Heart right ventricle (tissue), 16 donors: ENCODE results near the gene SLC17A1. TPM values are rescaled to one million over a fixed set of nuclear protein-coding genes. Genes with fewer than 3 reads are reported as not detected.

Experiments used
- ATAC-seq, 8 donors: fragments of 200-7000 bp; cut with Tn5 transposase; one replicate each; pipeline ENCODE4 v1.9.1; 2020; ENCODE audit warnings: mild to moderate bottlenecking in 8 of 8, moderate library complexity in 8 of 8, moderate number of reproducible peaks in 1 of 8
- DNase-seq, 2 donors: peaks; one replicate each; pipeline ENCODE4 v3.0.0-alpha.2; 2020
- H3K27ac ChIP-seq, 10 donors: fragments of 200-600 bp; sonication (generic) in 2 of 10; one replicate each; pipeline versions ENCODE4 v1.5.0 to v1.8.0; 2020 to 2022; ENCODE audit warnings: mild to moderate bottlenecking in 3 of 10
- H3K27me3 ChIP-seq, 7 donors: fragments of 200-600 bp; one replicate each; pipeline ENCODE4 v1.8.0; 2021 to 2022; ENCODE audit warnings: mild to moderate bottlenecking in 2 of 7
- H3K36me3 ChIP-seq, 9 donors: fragments of 200-600 bp; sonication (generic) in 1 of 9; one replicate each; pipeline versions ENCODE4 v1.5.0 to v1.8.0; 2020 to 2022; ENCODE audit warnings: mild to moderate bottlenecking in 2 of 9
- H3K4me1 ChIP-seq, 9 donors: fragments of 200-600 bp; sonication (generic) in 1 of 9; one replicate each; pipeline versions ENCODE4 v1.5.0 to v1.8.0; 2020 to 2022; ENCODE audit warnings: mild to moderate bottlenecking in 4 of 9
- H3K4me3 ChIP-seq, 10 donors: fragments of 200-600 bp; sonication (generic) in 2 of 10; one replicate each; pipeline versions ENCODE4 v1.5.0 to v1.8.0; 2020 to 2022; ENCODE audit warnings: mild to moderate bottlenecking in 7 of 10, moderate library complexity in 2 of 10
- H3K9me3 ChIP-seq, 11 donors: fragments of 200-600 bp in 10 of 11; sonication (generic) in 2 of 11; one replicate each; pipeline versions ENCODE4 v1.5.0 to v1.8.0; 2013 to 2022; ENCODE audit warnings: mild to moderate bottlenecking in 2 of 11, control low read depth in 1 of 11, moderate library complexity in 1 of 11
- CTCF ChIP-seq, 9 donors: fragments of 200-600 bp; sonication (generic) in 2 of 9; IDR thresholded peaks; one replicate each; pipeline versions ENCODE4 v1.5.0 to v1.8.0; 2021 to 2022; ENCODE audit warnings: antibody characterized with exemption in 9 of 9, mild to moderate bottlenecking in 5 of 9, moderate library complexity in 1 of 9
- WGBS, 2 donors: extraction: QIAGEN DNeasy Blood & Tissue Kit; methylation state at CpG; one replicate each; pipeline ENCODE4 v1.1.7; 2013; ENCODE audit warnings: inconsistent platforms in 1 of 2; 5-methylcytosine and 5-hydroxymethylcytosine counted together
- intact Hi-C, 10 donors: fragments of 100-400 bp; cut with DNase I; formaldehyde crosslinking; loops; one replicate each; pipeline versions ENCODE4 v1.11.1 to v1.14.2; 2022
- polyA plus RNA-seq, 2 donors: library from polyadenylated mRNA; stranded (reverse); fragments of 200-250 nt; gene quantifications; one replicate each; pipeline ENCODE4 v1.2.3, GENCODE V29; 2013
- total RNA-seq, 10 donors: library from RNA; stranded (reverse); fragmentation: NEBNext Ultra II Directional in 3 of 10; extraction: Animal tissue kit (Norgen Biotek cat#: 25700) in 3 of 10; gene quantifications; one replicate each; pipeline versions ENCODE4 v1.2.1 to v1.2.4, GENCODE V29; 2021 to 2023
- donor health status: Arrhythmogenic right ventricular cardiomyopathy.
- donor health status: ischemic (EF 13 %, LVEDD 7.1; RV severe dilation, severe dysfunction).
- donor health status: healthy with polysubstance abuse.
- donor health status: DM: no; HTN: yes; CAD: no.
- donor health status: DM: no; HTN: no; CAD: no.
- donor health status: ischemic (EF 25% LVEDD 6.9; RV normal size, moderate dysfunction).
- donor health status: ischemic (EF 25% LVEDD 5.7; RV mildly dilated, moderate dysfunction).
- donor health status: healthy.
- donor health status: DM: yes; HTN: yes; CAD: no.
- donor health status: Ischemic cardiomyopathy.
- donor health status: ischemic (EF 35%, LVEDD 5.7; RV mildly dilated, moderate dysfunction).
- donor health status: nonischemic (EF 11% LVEDD 7.7; RV severe dilation, severe dysfunction).
- donor health status: DM: yes; HTN: yes; CAD: no.
- donor health status: PGD.
- donor health status: ischemic (EF 29% LVEDD 5.4; RV normal size, mild dysfunction).
- donor health status: nonischemic (EF 23%, LVEDD 6.1; RV moderate dilation, normal function).

SLC17A1 gene
- total and polyA plus RNA-seq, 12 donors: not detected

GRCh38 chr6:25862199-25862598 lies 30.3 kb upstream of the SLC17A1 start:
- DNase-seq (no peak), ATAC-seq (no peak)
- no peak for TF ChIP-seq CTCF (IDR thresholded peaks at IDR 0.05)
- Histone ChIP-seq H3K27ac (no peak overlapping the region), H3K4me1 (no peaks in the 10 kb centered on the region), H3K27me3 (peaks cover 0 to 18% (median 5%) of the 10 kb centered on the region in 7 donors), H3K36me3 (no peaks in the 10 kb centered on the region), H3K4me3 (no peak overlapping the region), H3K9me3 (no peaks in the 10 kb centered on the region)
- intact Hi-C loops: no loop called here
- WGBS, 2 donors: 85 to 86% methylated on average over 4 of the region's 4 CpGs

GRCh38 chr6:25852756-25853155 lies 20.9 kb upstream of the SLC17A1 start:
- ATAC-seq (no peak), DNase-seq (no peak)
- intact Hi-C loops: no loop called here
- H3K36me3 ChIP-seq: no peaks in the 10 kb centered on the region
- no peaks in the 10 kb centered on the region for H3K9me3 ChIP-seq
- no peak overlapping the region for H3K27ac ChIP-seq
- no peaks in the 10 kb centered on the region for H3K4me1 ChIP-seq
- peaks cover 0 to 3% (median 0%) of the 10 kb centered on the region in 7 donors for H3K27me3 ChIP-seq
- no peak overlapping the region for H3K4me3 ChIP-seq
- no peak for TF ChIP-seq CTCF (IDR thresholded peaks at IDR 0.05)

GRCh38 chr6:25851961-25852360 lies 20.1 kb upstream of the SLC17A1 start:
- Histone ChIP-seq H3K4me3 (no peak overlapping the region), H3K27ac (no peak overlapping the region), H3K36me3 (no peaks in the 10 kb centered on the region), H3K4me1 (no peaks in the 10 kb centered on the region), H3K9me3 (no peaks in the 10 kb centered on the region), H3K27me3 (peaks cover 0 to 3% (median 0%) of the 10 kb centered on the region in 7 donors)
- intact Hi-C loops: no loop called here
- DNase-seq (no peak), ATAC-seq (no peak)
- no peak for TF ChIP-seq CTCF (IDR thresholded peaks at IDR 0.05)
- WGBS, 2 donors: 64 to 70% methylated on average over 2 of the region's 2 CpGs

- H3K9me3 ChIP-seq: no peaks in the 10 kb centered on the region
- DNase-seq (no peak), ATAC-seq (no peak)
- no peaks in the 10 kb centered on the region for H3K4me1 ChIP-seq
- intact Hi-C loops: no loop called here
- 47 to 58% methylated on average over 2 of the region's 2 CpGs for WGBS, 2 donors
- no peaks in the 10 kb centered on the region for H3K36me3 ChIP-seq
- H3K4me3 ChIP-seq: no peak overlapping the region
- peaks cover 0 to 6% (median 0%) of the 10 kb centered on the region in 7 donors for H3K27me3 ChIP-seq
- no peak for TF ChIP-seq CTCF (IDR thresholded peaks at IDR 0.05)
- H3K27ac ChIP-seq: no peak overlapping the region
These were observed 12.7 kb upstream of the SLC17A1 start for GRCh38 chr6:25844518-25844917.

GRCh38 chr6:25842526-25842925 lies 10.7 kb upstream of the SLC17A1 start:
- no peak for ATAC-seq
- WGBS, 2 donors: 94 to 98% methylated on average over 1 of the region's 1 CpG
- DNase-seq: no peak
- TF ChIP-seq CTCF (IDR thresholded peaks at IDR 0.05): no peak
- no peaks in the 10 kb centered on the region for H3K36me3 ChIP-seq
- intact Hi-C loops: no loop called here
- H3K4me3 ChIP-seq: no peak overlapping the region
- no peak overlapping the region for H3K27ac ChIP-seq
- no peaks in the 10 kb centered on the region for H3K4me1 ChIP-seq
- H3K9me3 ChIP-seq: no peaks in the 10 kb centered on the region
- H3K27me3 ChIP-seq: peaks cover 0 to 6% (median 0%) of the 10 kb centered on the region in 7 donors
